Measurements from ENCODE around the gene RNF182.

Gene RNF182

DNA sequence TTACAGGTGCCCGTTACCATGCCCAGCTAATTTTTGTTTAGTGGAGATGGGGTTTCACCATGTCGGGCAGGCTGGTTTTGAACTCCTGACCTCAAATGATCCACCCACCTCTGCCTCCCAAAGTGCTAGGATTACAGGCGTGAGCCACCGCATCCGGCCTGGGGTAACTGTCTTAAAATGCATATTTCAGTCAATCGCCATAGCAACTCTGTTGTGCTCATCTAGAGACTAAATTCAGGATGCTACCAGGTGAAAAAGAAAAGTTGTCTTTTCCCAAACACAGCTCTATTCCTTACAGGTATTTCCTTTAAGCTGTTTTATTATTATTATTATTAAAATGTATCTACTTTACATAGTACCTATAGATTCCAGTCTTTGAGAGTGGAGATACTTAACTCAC lies 66.6 kb downstream of the RNF182 start:
- no peak for TF ChIP-seq SIN3A (IDR thresholded peaks at IDR 0.05; ENCODE audit: borderline replicate concordance, insufficient read depth, low read length)
- TF ChIP-seq TAF1 (IDR thresholded peaks at IDR 0.05; ENCODE audit: borderline replicate concordance, insufficient read depth, low read length), result no peak
- no peak for TF ChIP-seq POLR2AphosphoS5 (IDR thresholded peaks at IDR 0.05; ENCODE audit: low read depth, low read length)
- no peak for TF ChIP-seq FOXP2 (optimal IDR thresholded peaks at IDR 0.05; ENCODE audit: borderline replicate concordance, extremely low read depth, extremely low read length, insufficient read depth)
- no peak for TF ChIP-seq REST (IDR thresholded peaks at IDR 0.05; ENCODE audit: insufficient read depth in 1 of 2, low read depth in 2 of 2, low read length in 2 of 2)

GRCh38 chr6:13992417-13993055 lies 67.8 kb downstream of the RNF182 start:
- TF ChIP-seq SIN3A (IDR thresholded peaks at IDR 0.05; ENCODE audit: borderline replicate concordance, insufficient read depth, low read length) (no peak), REST (IDR thresholded peaks at IDR 0.05; ENCODE audit: insufficient read depth in 1 of 2, low read depth in 2 of 2, low read length in 2 of 2) (no peak), POLR2AphosphoS5 (IDR thresholded peaks at IDR 0.05; ENCODE audit: low read depth, low read length) (no peak), TAF1 (IDR thresholded peaks at IDR 0.05; ENCODE audit: borderline replicate concordance, insufficient read depth, low read length) (no peak), FOXP2 (optimal IDR thresholded peaks at IDR 0.05; ENCODE audit: borderline replicate concordance, extremely low read depth, extremely low read length, insufficient read depth) (no peak)

DNA sequence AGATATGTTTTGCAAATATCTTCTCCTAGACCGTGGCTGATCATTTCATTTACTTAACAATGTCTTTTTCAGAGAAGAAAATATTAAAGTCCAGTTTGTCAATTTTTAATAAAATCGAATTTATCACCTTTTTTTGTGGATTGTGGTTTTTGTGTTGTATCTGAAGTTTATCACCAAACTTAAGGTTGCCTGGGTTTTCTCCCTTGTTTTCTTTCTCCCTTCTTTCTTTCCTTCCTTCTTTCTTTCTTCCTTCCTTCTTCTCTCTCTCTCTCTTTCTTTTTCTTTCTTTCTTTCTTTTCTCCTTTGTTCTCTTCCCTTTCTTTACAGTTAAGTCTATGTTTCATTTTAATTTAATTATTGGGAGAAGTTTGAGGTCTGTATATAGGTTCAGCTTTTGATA lies 68.7 kb downstream of the RNF182 start:
- TF ChIP-seq POLR2AphosphoS5 (IDR thresholded peaks at IDR 0.05; ENCODE audit: low read depth, low read length) (no peak), SIN3A (IDR thresholded peaks at IDR 0.05; ENCODE audit: borderline replicate concordance, insufficient read depth, low read length) (no peak), FOXP2 (optimal IDR thresholded peaks at IDR 0.05; ENCODE audit: borderline replicate concordance, extremely low read depth, extremely low read length, insufficient read depth) (no peak), TAF1 (IDR thresholded peaks at IDR 0.05; ENCODE audit: borderline replicate concordance, insufficient read depth, low read length) (no peak), REST (IDR thresholded peaks at IDR 0.05; ENCODE audit: insufficient read depth in 1 of 2, low read depth in 2 of 2, low read length in 2 of 2) (no peak)

DNA sequence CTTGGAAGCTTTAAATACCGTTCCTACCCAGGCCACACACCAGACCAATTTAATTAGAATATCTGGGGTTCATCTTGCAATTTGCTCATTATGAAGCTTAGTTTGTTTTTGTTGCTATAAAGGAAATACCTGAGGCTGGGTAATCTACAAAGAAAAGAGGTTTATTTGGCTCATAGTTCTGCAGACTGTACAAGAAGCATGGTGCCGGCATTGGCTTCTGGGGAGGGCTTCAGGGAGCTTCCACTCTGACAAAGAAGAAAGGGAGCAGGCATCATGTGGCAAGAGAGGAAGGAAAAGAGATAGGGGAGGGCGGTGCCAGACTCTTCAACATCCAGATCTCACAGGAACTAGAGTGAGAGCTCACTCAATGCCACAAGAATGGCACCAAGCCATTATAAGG lies 73.6 kb downstream of the RNF182 start:
- no peak for TF ChIP-seq SIN3A (IDR thresholded peaks at IDR 0.05; ENCODE audit: borderline replicate concordance, insufficient read depth, low read length)
- TF ChIP-seq FOXP2 (optimal IDR thresholded peaks at IDR 0.05; ENCODE audit: borderline replicate concordance, extremely low read depth, extremely low read length, insufficient read depth), result no peak
- no peak for TF ChIP-seq TAF1 (IDR thresholded peaks at IDR 0.05; ENCODE audit: borderline replicate concordance, insufficient read depth, low read length)
- no peak for TF ChIP-seq REST (IDR thresholded peaks at IDR 0.05; ENCODE audit: insufficient read depth in 1 of 2, low read depth in 2 of 2, low read length in 2 of 2)
- no peak for TF ChIP-seq POLR2AphosphoS5 (IDR thresholded peaks at IDR 0.05; ENCODE audit: low read depth, low read length)
